ENCODE results near the gene MAP1A.

- TF ChIP-seq GATA1 (IDR thresholded peaks at IDR 0.05; ENCODE audit: low read depth, low read length) = no peak
- no peak for TF ChIP-seq POLR2A (IDR thresholded peaks at IDR 0.05; ENCODE audit: low read length)
Observed at GRCh38 chr15:43473885-43474284, 43.5 kb upstream of the MAP1A start.

Data from erythroblast (primary cell).